ENCODE results near the gene ST6GAL1. TPM values are rescaled to one million over a fixed set of nuclear protein-coding genes. Genes with fewer than 3 reads are reported as not detected.

The ST6GAL1 gene
- polyA plus RNA-seq, 3 donors, result 19.0 to 24.4 (median 20.5) TPM

DNA sequence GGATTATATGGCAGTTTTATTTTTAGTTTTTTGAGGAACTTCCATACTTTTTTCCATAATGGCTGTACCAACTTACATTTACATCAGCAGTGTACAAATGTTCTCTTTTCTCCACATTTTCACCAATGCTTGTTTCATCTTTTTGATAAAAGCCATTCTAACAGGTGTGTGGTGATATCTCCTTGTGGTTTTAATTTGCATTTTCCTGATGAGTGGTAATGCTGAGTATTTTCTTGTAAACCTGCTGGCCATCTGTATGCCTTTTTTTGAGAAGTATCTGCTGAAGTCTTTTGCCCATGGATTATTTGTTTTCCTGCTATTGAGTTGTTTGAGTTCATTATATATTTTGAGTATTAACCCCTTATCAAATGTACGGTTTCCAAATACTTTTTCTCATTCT lies 158.4 kb downstream of the ST6GAL1 start:
- peaks cover 15 to 44% (median 35%) of the 10 kb centered on the region in 7 donors for H3K9me3 Mint-ChIP-seq

DNA sequence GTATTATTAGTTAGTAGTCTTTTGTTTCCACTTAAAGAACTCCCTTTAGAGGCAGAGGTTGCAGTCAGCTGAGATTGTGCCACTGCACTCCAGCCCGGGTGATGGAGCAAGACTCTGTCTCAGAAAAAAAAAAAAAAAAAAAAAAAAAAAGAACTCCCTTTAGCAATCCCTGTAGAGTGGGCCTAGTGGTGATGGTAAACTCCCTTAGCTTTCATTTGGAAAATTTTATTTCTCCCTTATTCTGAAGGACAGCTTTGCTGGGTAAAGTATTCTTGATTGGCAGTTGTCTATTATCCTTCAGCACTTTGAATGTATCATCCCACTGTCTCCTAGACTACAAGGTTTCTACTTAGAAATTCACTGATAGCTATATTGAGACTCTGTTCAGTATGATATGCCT lies 163.0 kb downstream of the ST6GAL1 start:
- intact Hi-C loops (cut with micrococcal nuclease), result no loop called here
- Mint-ChIP-seq H3K9me3 (peaks cover 7 to 40% (median 33%) of the 10 kb centered on the region in 7 donors), H3K27me3 (ENCODE audit: low read depth in 3 of 3) (peaks cover 0 to 2% (median 0%) of the 10 kb centered on the region in 3 donors), H3K4me1 (peaks cover 3% of the 10 kb centered on the region), H3K4me3 (no peak overlapping the region), H3K36me3 (peaks cover 0 to under 1% of the 10 kb centered on the region in 2 donors), H3K27ac (no peak overlapping the region)
- TF ChIP-seq, protein P1, sequence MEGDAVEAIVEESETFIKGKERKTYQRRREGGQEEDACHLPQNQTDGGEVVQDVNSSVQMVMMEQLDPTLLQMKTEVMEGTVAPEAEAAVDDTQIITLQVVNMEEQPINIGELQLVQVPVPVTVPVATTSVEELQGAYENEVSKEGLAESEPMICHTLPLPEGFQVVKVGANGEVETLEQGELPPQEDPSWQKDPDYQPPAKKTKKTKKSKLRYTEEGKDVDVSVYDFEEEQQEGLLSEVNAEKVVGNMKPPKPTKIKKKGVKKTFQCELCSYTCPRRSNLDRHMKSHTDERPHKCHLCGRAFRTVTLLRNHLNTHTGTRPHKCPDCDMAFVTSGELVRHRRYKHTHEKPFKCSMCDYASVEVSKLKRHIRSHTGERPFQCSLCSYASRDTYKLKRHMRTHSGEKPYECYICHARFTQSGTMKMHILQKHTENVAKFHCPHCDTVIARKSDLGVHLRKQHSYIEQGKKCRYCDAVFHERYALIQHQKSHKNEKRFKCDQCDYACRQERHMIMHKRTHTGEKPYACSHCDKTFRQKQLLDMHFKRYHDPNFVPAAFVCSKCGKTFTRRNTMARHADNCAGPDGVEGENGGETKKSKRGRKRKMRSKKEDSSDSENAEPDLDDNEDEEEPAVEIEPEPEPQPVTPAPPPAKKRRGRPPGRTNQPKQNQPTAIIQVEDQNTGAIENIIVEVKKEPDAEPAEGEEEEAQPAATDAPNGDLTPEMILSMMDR (IDR thresholded peaks at IDR 0.05), result no peak
- no peaks in the 10 kb centered on the region for H3K79me2 ChIP-seq (ENCODE audit: insufficient read depth, low read length)
- H3K36me3 ChIP-seq (replicated peaks in 1 of 2; ENCODE audit: control insufficient read depth in 1 of 2, insufficient read depth in 2 of 2, low read length in 2 of 2), result no peaks in the 10 kb centered on the region
- no peak overlapping the region for H3K4me2 ChIP-seq (replicated peaks; ENCODE audit: extremely low read depth, low read length, poor library complexity, severe bottlenecking)
- no peak overlapping the region for H3K9ac ChIP-seq (ENCODE audit: insufficient read depth, low read length, poor library complexity, severe bottlenecking)
- H3K4me1 ChIP-seq (ENCODE audit: control insufficient read depth in 1 of 2, insufficient read depth in 2 of 2, low read length in 2 of 2), result no peaks in the 10 kb centered on the region
- H4K20me1 ChIP-seq (ENCODE audit: insufficient read depth, low read length), result no peaks in the 10 kb centered on the region
- no peaks in the 10 kb centered on the region for H3K27me3 ChIP-seq (ENCODE audit: control insufficient read depth in 2 of 2, insufficient read depth in 2 of 2, low read length in 2 of 2)
- H3K4me3 ChIP-seq (replicated peaks in 1 of 3; ENCODE audit: low read depth in 2 of 3, low read length in 3 of 3), result no peak overlapping the region
- peaks cover 3 to 12% of the 10 kb centered on the region in 2 donors for H3K9me3 ChIP-seq (replicated peaks in 1 of 2; ENCODE audit: control insufficient read depth in 1 of 2, insufficient read depth in 1 of 2, low read length in 2 of 2)
- no CpG with 5 or more reads among the region's 1 CpG for WGBS (ENCODE audit: insufficient coverage)
- H2AFZ ChIP-seq (ENCODE audit: insufficient read depth, low read depth, low read length, poor library complexity, severe bottlenecking), result no peak overlapping the region
- no peak overlapping the region for H3K27ac ChIP-seq (ENCODE audit: low read depth in 1 of 2, low read length in 2 of 2)
- DNase-seq, result peak in 1 of 3 donors; percentile 12

More for the DNA sequence above, 158.4 kb downstream of the ST6GAL1 start:
- no peaks in the 10 kb centered on the region for H3K36me3 ChIP-seq (replicated peaks in 1 of 2; ENCODE audit: control insufficient read depth in 1 of 2, insufficient read depth in 2 of 2, low read length in 2 of 2)
- peaks cover 5 to 18% of the 10 kb centered on the region in 2 donors for H3K9me3 ChIP-seq (replicated peaks in 1 of 2; ENCODE audit: control insufficient read depth in 1 of 2, insufficient read depth in 1 of 2, low read length in 2 of 2)
- no peak overlapping the region for H2AFZ ChIP-seq (ENCODE audit: insufficient read depth, low read depth, low read length, poor library complexity, severe bottlenecking)
- peaks cover 0 to 4% (median 0%) of the 10 kb centered on the region in 3 donors for H3K27me3 Mint-ChIP-seq (ENCODE audit: low read depth in 3 of 3)
- H3K4me3 Mint-ChIP-seq, result no peak overlapping the region
- H3K27ac ChIP-seq (ENCODE audit: low read depth in 1 of 2, low read length in 2 of 2), result no peak overlapping the region
- WGBS (ENCODE audit: insufficient coverage), result no CpG with 5 or more reads among the region's 1 CpG
- H3K9ac ChIP-seq (ENCODE audit: insufficient read depth, low read length, poor library complexity, severe bottlenecking), result no peak overlapping the region
- intact Hi-C loops (cut with micrococcal nuclease), result no loop called here
- TF ChIP-seq, protein P1 (IDR thresholded peaks at IDR 0.05), result no peak
- peaks cover 2 to 5% of the 10 kb centered on the region in 2 donors for H3K36me3 Mint-ChIP-seq
- H3K4me1 Mint-ChIP-seq, result peaks cover 3% of the 10 kb centered on the region
- no peaks in the 10 kb centered on the region for H3K4me1 ChIP-seq (ENCODE audit: control insufficient read depth in 1 of 2, insufficient read depth in 2 of 2, low read length in 2 of 2)
- H3K27me3 ChIP-seq (ENCODE audit: control insufficient read depth in 2 of 2, insufficient read depth in 2 of 2, low read length in 2 of 2), result no peaks in the 10 kb centered on the region
- H3K4me3 ChIP-seq (replicated peaks in 1 of 3; ENCODE audit: low read depth in 2 of 3, low read length in 3 of 3), result no peak overlapping the region
- no peak overlapping the region for H3K27ac Mint-ChIP-seq
- H3K4me2 ChIP-seq (replicated peaks; ENCODE audit: extremely low read depth, low read length, poor library complexity, severe bottlenecking), result no peak overlapping the region
- H4K20me1 ChIP-seq (ENCODE audit: insufficient read depth, low read length), result no peaks in the 10 kb centered on the region
- no peaks in the 10 kb centered on the region for H3K79me2 ChIP-seq (ENCODE audit: insufficient read depth, low read length)
- no peak for DNase-seq
